ENCODE data around the gene HSPA4. TPM values are rescaled to one million over a fixed set of nuclear protein-coding genes. Genes with fewer than 3 reads are reported as not detected.

HSPA4 gene
- total and polyA plus RNA-seq, 2 of the 13 experiments (the other 11 are each of a cell fraction or from before 2014, with no cell fraction given): 36.6 to 231 TPM

DNA sequence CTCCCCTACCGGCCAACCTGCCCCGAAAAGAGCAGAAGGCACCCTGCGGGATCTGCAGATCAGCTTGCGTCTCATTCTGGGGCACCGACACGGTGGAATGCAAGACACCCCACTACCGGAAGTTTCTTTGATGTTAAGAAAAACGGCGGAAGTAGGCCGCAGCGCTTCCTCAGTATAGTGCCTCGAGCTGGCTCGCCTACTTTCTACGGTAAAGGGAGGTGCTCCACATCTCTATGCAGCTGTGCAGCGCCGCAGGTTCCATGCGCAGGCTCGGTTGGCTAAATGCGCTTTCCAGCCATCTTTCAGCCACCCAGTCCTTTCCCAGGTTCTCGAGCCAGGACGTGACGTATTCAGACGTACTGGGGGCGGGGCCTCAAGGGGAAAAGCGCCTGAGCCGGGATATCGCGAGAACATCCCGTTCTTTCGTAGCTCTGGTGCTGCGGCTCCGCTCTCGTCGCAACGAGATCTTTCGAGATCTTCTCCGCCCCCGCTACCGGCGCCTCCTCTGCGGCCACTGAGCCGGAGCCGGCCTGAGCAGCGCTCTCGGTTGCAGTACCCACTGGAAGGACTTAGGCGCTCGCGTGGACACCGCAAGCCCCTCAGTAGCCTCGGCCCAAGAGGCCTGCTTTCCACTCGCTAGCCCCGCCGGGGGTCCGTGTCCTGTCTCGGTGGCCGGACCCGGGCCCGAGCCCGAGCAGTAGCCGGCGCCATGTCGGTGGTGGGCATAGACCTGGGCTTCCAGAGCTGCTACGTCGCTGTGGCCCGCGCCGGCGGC is at the start of gene HSPA4 (continued):
- TF ChIP-seq ZNF30 (CRISPR knock-in tag; IDR thresholded peaks at IDR 0.05) (peak; percentile 89; the same call in 1 of the 2 replicates), RXRA (CRISPR knock-in tag; IDR thresholded peaks at IDR 0.05) (peak; percentile 29; the same call in 1 of the 2 replicates), NFIC (IDR thresholded peaks at IDR 0.05; ENCODE audit: low read length) (no peak), ZNF598 (CRISPR knock-in tag; IDR thresholded peaks at IDR 0.05; ENCODE audit: borderline replicate concordance) (peak; percentile 9; the same call in 1 of the 2 replicates), ZNF549 (CRISPR knock-in tag; IDR thresholded peaks at IDR 0.05) (no peak), ZNF670 (CRISPR knock-in tag; IDR thresholded peaks at IDR 0.05; ENCODE audit: borderline replicate concordance) (no peak; the same call in 1 of the 2 replicates), IKZF4 (CRISPR knock-in tag; IDR thresholded peaks at IDR 0.05; ENCODE audit: borderline replicate concordance, low read depth, not compliant biosample characterization) (peak; percentile 91), ZFX (CRISPR knock-in tag; IDR thresholded peaks at IDR 0.05; ENCODE audit: low read depth) (peak; percentile 98), SRSF9 (IDR thresholded peaks at IDR 0.05; ENCODE audit: borderline replicate concordance, insufficient read depth, low read depth, low read length, poor library complexity, severe bottlenecking) (no peak), PHF5A (CRISPR knock-in tag; IDR thresholded peaks at IDR 0.05; ENCODE audit: low read depth, unreplicated experiment) (no peak), RBM22 (optimal IDR thresholded peaks at IDR 0.05; ENCODE audit: low read length) (no peak), ADNP (CRISPR knock-in tag; IDR thresholded peaks at IDR 0.05) (no peak), CBX5 (CRISPR knock-in tag; IDR thresholded peaks at IDR 0.05; ENCODE audit: borderline replicate concordance) (peak; percentile 14; the same call in 1 of the 2 replicates), NFATC3 (CRISPR knock-in tag; IDR thresholded peaks at IDR 0.05) (no peak), MATR3 (CRISPR knock-in tag; IDR thresholded peaks at IDR 0.05) (no peak)
- TF ChIP-seq, protein P1, sequence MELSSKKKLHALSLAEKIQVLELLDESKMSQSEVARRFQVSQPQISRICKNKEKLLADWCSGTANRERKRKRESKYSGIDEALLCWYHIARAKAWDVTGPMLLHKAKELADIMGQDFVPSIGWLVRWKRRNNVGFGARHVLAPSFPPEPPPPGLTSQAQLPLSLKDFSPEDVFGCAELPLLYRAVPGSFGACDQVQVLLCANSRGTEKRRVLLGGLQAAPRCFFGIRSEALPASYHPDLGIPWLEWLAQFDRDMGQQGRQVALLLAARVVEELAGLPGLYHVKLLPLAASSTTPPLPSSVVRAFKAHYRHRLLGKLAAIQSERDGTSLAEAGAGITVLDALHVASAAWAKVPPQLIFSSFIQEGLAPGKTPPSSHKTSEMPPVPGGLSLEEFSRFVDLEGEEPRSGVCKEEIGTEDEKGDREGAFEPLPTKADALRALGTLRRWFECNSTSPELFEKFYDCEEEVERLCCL (CRISPR knock-in tag; IDR thresholded peaks at IDR 0.05; ENCODE audit: borderline replicate concordance): 0 out of 2 replicates have a peak, but pooled peaks have one; percentile 40
- TF ChIP-seq, protein P2, sequence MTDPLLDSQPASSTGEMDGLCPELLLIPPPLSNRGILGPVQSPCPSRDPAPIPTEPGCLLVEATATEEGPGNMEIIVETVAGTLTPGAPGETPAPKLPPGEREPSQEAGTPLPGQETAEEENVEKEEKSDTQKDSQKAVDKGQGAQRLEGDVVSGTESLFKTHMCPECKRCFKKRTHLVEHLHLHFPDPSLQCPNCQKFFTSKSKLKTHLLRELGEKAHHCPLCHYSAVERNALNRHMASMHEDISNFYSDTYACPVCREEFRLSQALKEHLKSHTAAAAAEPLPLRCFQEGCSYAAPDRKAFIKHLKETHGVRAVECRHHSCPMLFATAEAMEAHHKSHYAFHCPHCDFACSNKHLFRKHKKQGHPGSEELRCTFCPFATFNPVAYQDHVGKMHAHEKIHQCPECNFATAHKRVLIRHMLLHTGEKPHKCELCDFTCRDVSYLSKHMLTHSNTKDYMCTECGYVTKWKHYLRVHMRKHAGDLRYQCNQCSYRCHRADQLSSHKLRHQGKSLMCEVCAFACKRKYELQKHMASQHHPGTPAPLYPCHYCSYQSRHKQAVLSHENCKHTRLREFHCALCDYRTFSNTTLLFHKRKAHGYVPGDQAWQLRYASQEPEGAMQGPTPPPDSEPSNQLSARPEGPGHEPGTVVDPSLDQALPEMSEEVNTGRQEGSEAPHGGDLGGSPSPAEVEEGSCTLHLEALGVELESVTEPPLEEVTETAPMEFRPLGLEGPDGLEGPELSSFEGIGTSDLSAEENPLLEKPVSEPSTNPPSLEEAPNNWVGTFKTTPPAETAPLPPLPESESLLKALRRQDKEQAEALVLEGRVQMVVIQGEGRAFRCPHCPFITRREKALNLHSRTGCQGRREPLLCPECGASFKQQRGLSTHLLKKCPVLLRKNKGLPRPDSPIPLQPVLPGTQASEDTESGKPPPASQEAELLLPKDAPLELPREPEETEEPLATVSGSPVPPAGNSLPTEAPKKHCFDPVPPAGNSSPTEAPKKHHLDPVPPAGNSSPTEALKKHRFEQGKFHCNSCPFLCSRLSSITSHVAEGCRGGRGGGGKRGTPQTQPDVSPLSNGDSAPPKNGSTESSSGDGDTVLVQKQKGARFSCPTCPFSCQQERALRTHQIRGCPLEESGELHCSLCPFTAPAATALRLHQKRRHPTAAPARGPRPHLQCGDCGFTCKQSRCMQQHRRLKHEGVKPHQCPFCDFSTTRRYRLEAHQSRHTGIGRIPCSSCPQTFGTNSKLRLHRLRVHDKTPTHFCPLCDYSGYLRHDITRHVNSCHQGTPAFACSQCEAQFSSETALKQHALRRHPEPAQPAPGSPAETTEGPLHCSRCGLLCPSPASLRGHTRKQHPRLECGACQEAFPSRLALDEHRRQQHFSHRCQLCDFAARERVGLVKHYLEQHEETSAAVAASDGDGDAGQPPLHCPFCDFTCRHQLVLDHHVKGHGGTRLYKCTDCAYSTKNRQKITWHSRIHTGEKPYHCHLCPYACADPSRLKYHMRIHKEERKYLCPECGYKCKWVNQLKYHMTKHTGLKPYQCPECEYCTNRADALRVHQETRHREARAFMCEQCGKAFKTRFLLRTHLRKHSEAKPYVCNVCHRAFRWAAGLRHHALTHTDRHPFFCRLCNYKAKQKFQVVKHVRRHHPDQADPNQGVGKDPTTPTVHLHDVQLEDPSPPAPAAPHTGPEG (CRISPR knock-in tag; IDR thresholded peaks at IDR 0.05): peak; percentile 83; the same call in 1 of the 2 replicates
- TF ChIP-seq, protein P3, sequence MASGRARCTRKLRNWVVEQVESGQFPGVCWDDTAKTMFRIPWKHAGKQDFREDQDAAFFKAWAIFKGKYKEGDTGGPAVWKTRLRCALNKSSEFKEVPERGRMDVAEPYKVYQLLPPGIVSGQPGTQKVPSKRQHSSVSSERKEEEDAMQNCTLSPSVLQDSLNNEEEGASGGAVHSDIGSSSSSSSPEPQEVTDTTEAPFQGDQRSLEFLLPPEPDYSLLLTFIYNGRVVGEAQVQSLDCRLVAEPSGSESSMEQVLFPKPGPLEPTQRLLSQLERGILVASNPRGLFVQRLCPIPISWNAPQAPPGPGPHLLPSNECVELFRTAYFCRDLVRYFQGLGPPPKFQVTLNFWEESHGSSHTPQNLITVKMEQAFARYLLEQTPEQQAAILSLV (CRISPR knock-in tag; IDR thresholded peaks at IDR 0.05; ENCODE audit: borderline replicate concordance): peak; percentile 38; the same call in 1 of the 2 replicates
- TF ChIP-seq, protein P4, sequence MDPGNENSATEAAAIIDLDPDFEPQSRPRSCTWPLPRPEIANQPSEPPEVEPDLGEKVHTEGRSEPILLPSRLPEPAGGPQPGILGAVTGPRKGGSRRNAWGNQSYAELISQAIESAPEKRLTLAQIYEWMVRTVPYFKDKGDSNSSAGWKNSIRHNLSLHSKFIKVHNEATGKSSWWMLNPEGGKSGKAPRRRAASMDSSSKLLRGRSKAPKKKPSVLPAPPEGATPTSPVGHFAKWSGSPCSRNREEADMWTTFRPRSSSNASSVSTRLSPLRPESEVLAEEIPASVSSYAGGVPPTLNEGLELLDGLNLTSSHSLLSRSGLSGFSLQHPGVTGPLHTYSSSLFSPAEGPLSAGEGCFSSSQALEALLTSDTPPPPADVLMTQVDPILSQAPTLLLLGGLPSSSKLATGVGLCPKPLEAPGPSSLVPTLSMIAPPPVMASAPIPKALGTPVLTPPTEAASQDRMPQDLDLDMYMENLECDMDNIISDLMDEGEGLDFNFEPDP (CRISPR knock-in tag; conservative IDR thresholded peaks at IDR 0.05): 0 out of 2 replicates have a peak, but pooled peaks have one; percentile 17
